CD4-positive, alpha-beta memory T cell (primary cell): ENCODE data around the gene HMX2. TPM values are rescaled to one million over a fixed set of nuclear protein-coding genes. Genes with fewer than 3 reads are reported as not detected.

Source experiments
- CTCF ChIA-PET: fragments of 350-600 bp; sonication (Branson Sonifier 250); formaldehyde crosslinking; loops from one replicate; lab custom pipeline; 2021; ENCODE audit warnings: inconsistent platforms; ENCODE audit not compliant: partially characterized antibody; lab: Charles Lee
- POLR2A ChIA-PET: fragments of 350-600 bp; sonication (Branson Sonifier 250); formaldehyde crosslinking; loops from one replicate; lab custom pipeline; 2021; ENCODE audit not compliant: partially characterized antibody; lab: Charles Lee
- DNase-seq, 5 donors: peaks; one replicate each; pipeline versions ENCODE4 v3.0.0 to v3.0.0-alpha.2; 2020 to 2022; ENCODE audit warnings: mixed read lengths in 1 of 5
- H3K27ac ChIP-seq: one replicate; pipeline ENCODE4 v1.7.0; 2013; ENCODE audit warnings: low read depth, low read length
- H3K27me3 ChIP-seq: 2 replicates; pipeline ENCODE4 v1.7.0; 2013; ENCODE audit warnings: mild to moderate bottlenecking, low read length, moderate library complexity; ENCODE audit not compliant: insufficient read depth
- H3K36me3 ChIP-seq: 2 replicates; pipeline ENCODE4 v1.7.0; 2013; ENCODE audit warnings: mild to moderate bottlenecking, low read length, moderate library complexity; ENCODE audit not compliant: insufficient read depth
- H3K4me1 ChIP-seq: 2 replicates; pipeline ENCODE4 v1.7.0; 2013; ENCODE audit warnings: mild to moderate bottlenecking, low read length, moderate library complexity; ENCODE audit not compliant: insufficient read depth
- H3K4me3 ChIP-seq, 2 donors: one replicate each; pipeline ENCODE4 v1.7.0; 2013; ENCODE audit warnings: low read length in 2 of 2, mild to moderate bottlenecking in 1 of 2
- H3K9me3 ChIP-seq, 2 donors: one replicate each; pipeline ENCODE4 v1.7.0; 2013; ENCODE audit warnings: low read length in 2 of 2, control low read depth in 1 of 2; ENCODE audit not compliant: control insufficient read depth in 1 of 2
- H3K27ac Mint-ChIP-seq, 7 donors: one replicate each; pipeline ENCODE4 v1.8.0; 2020 to 2021; ENCODE audit warnings: mixed read lengths in 7 of 7, mild to moderate bottlenecking in 6 of 7, inconsistent platforms in 3 of 7, moderate library complexity in 3 of 7
- H3K27me3 Mint-ChIP-seq, 2 donors: one replicate each; pipeline ENCODE4 v1.8.0; 2020 to 2021; ENCODE audit warnings: mixed read lengths in 2 of 2
- H3K36me3 Mint-ChIP-seq, 2 donors: one replicate each; pipeline ENCODE4 v1.8.0; 2020 to 2021; ENCODE audit warnings: mixed read lengths in 2 of 2, inconsistent platforms in 1 of 2, mild to moderate bottlenecking in 1 of 2
- H3K4me1 Mint-ChIP-seq, 4 donors: one replicate each; pipeline ENCODE4 v1.8.0; 2020 to 2021; ENCODE audit warnings: mixed read lengths in 4 of 4, mild to moderate bottlenecking in 1 of 4
- H3K4me3 Mint-ChIP-seq, 8 donors: one replicate each; pipeline ENCODE4 v1.8.0; 2020 to 2021; ENCODE audit warnings: mixed read lengths in 8 of 8, mild to moderate bottlenecking in 7 of 8, moderate library complexity in 6 of 8, inconsistent platforms in 3 of 8
- H3K9me3 Mint-ChIP-seq, 8 donors: one replicate each; pipeline ENCODE4 v1.8.0; 2020 to 2021; ENCODE audit warnings: mixed read lengths in 8 of 8, mild to moderate bottlenecking in 5 of 8, inconsistent platforms in 3 of 8, moderate library complexity in 1 of 8
- intact Hi-C: fragments of 100-400 bp; cut with micrococcal nuclease; formaldehyde crosslinking; loops from one replicate; pipeline ENCODE4 v1.15.1; 2023
- polyA plus RNA-seq, 2 donors: library from polyadenylated mRNA; unstranded; fragments of 300-500 nt; fragmentation: Illumina TruSeq; gene quantifications; one replicate each; pipeline ENCODE4 v1.2.3, GENCODE V29; 2021
- total RNA-seq, 2 experiments: library from RNA; stranded (reverse); gene quantifications; one replicate each; pipeline ENCODE4 v1.2.3, GENCODE V29; 2021

The HMX2 gene
- total and polyA plus RNA-seq, 4 experiments from 2014 or later = not detected

DNA sequence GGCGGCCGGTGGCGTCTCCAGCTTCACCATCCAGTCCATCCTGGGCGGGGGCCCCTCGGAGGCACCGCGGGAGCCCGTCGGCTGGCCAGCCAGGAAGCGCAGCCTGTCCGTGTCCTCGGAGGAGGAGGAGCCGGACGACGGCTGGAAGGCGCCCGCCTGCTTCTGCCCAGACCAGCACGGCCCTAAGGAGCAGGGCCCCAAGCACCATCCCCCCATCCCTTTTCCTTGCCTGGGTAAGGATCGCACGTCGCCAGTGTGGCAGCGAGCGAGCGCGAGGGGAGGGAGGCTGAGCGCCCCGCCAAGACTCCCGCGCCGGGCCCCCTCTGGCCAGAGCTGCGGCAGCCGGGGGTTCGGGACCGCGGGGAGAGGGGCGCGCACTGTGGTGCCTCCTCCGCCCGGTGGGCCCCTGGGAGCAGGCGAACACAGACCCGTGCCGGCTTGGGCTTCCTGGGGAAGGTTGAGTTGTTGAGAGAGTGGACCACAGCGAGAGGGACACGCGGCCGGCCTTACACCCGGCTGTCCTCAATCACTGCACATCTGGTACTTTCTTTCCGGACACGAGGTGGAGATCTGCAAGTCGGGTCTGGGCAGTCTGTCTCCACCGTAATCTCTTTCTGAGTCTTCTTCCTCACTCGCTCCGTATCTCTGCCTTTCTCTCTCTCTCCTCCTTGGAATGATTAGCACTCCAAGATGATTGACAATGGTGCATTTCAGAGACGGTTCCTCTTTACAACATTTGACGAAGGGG is 652 bp downstream of the HMX2 start:
- H3K27ac ChIP-seq = no peak overlapping the region

DNA sequence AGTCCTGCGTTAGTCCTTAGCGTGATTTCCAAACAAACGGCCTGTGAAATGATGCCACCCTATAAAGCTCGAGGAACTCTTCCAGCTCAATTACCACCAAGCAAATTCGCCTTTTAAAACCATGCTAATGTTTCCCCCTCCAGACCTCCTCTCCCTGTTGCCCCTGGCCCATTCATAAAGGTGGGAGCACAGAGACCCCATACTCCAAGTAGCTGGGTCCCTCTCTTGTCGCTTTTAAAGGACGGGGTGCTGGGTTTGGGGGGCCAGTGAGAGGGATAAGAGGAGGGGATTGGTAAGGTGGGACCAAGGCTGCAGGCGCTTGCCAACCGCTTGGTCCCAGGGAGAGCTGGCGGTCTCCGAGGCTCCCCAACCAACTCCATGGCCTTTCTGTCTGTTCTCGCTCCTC is 1.2 kb downstream of the HMX2 start:
- Mint-ChIP-seq H3K27me3 (peaks cover 40 to 48% of the 10 kb centered on the region in 2 donors), H3K4me1 (peaks cover 35 to 74% (median 57%) of the 10 kb centered on the region in 4 donors), H3K9me3 (no peaks in the 10 kb centered on the region), H3K36me3 (peaks cover 0 to 6% of the 10 kb centered on the region in 2 donors), H3K4me3 (peak overlapping the region; percentile 62 to 88 (median 78)), H3K27ac (peak overlapping the region in 2 of 7 donors; percentile 3 to 5)
- Histone ChIP-seq H3K27ac (no peak overlapping the region), H3K36me3 (no peaks in the 10 kb centered on the region), H3K4me1 (peaks cover 78% of the 10 kb centered on the region), H3K9me3 (no peaks in the 10 kb centered on the region), H3K27me3 (peaks cover 53% of the 10 kb centered on the region), H3K4me3 (peak overlapping the region in 1 of 2 donors; percentile 41)
- intact Hi-C loops = no loop called here
- no peak for DNase-seq
- CTCF ChIA-PET = interaction anchor here (1.3 to 3.7 kb wide), 2 partner anchors 9 to 16 kb away, joined by 3 to 16 read pairs; no protein-coding TSS in a partner anchor
- POLR2A ChIA-PET = interaction anchor here (0.9 to 2.1 kb wide), 5 partner anchors 8 to 195 kb away, joined by 3 to 9 read pairs (median 4); partner anchors contain the start of gene C10orf88

More for the DNA sequence above, 652 bp downstream of the HMX2 start:
- POLR2A ChIA-PET = interaction anchor here (1.3 to 2.1 kb wide), 3 partner anchors 10 to 195 kb away, joined by 3 to 9 read pairs (median 4); partner anchors contain the start of gene C10orf88
- peaks cover 44 to 53% of the 10 kb centered on the region in 2 donors for H3K27me3 Mint-ChIP-seq
- no peaks in the 10 kb centered on the region for H3K9me3 ChIP-seq
- peak overlapping the region; percentile 62 to 88 (median 78) for H3K4me3 Mint-ChIP-seq
- no peaks in the 10 kb centered on the region for H3K36me3 Mint-ChIP-seq
- peak overlapping the region in 1 of 7 donors; percentile 3 for H3K27ac Mint-ChIP-seq
- CTCF ChIA-PET = interaction anchor here (3.7 kb wide), 1 partner anchor 15 kb away, joined by 16 read pairs; no protein-coding TSS in a partner anchor
- no peaks in the 10 kb centered on the region for H3K36me3 ChIP-seq
- peaks cover 59% of the 10 kb centered on the region for H3K27me3 ChIP-seq
- peaks cover 0 to 3% (median 0%) of the 10 kb centered on the region in 8 donors for H3K9me3 Mint-ChIP-seq
- intact Hi-C loops = no loop called here
- peak overlapping the region in 1 of 2 donors; percentile 29 for H3K4me3 ChIP-seq
- DNase-seq = peak in 1 of 5 donors; percentile 21
- peaks cover 35 to 74% (median 55%) of the 10 kb centered on the region in 4 donors for H3K4me1 Mint-ChIP-seq
- H3K4me1 ChIP-seq = peaks cover 81% of the 10 kb centered on the region

DNA sequence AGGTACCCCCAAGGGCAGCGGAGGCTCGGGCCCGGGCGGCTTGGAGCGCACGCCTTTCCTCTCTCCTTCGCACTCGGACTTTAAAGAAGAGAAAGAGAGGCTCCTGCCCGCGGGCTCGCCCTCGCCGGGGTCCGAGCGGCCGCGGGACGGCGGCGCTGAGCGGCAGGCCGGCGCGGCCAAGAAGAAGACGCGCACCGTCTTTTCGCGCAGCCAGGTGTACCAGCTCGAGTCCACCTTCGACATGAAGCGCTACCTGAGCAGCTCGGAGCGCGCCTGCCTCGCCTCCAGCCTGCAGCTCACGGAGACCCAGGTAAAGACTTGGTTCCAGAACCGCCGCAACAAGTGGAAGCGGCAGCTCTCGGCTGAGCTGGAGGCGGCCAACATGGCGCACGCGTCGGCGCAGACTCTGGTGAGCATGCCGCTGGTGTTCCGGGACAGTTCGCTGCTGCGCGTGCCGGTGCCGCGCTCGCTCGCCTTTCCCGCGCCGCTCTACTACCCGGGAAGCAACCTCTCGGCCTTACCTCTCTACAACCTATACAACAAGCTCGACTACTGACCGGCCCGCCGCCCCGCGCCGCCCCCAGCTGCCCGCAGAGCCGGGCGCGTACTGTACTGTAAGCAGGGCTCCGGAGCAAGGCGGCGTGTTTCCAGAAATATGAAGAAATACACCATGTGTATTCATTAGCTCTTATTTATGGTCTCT is 1.8 kb downstream of the HMX2 start:
- Histone ChIP-seq H3K27ac (no peak overlapping the region), H3K9me3 (no peaks in the 10 kb centered on the region), H3K4me3 (peak overlapping the region in 1 of 2 donors; percentile 41), H3K4me1 (peaks cover 72% of the 10 kb centered on the region), H3K36me3 (no peaks in the 10 kb centered on the region), H3K27me3 (peaks cover 47% of the 10 kb centered on the region)
- DNase-seq = peak in 4 of 5 donors; percentile 49 to 60 (median 50)
- intact Hi-C loops = loop anchor here (5.0 to 10.0 kb wide), 3 partner anchors 272 to 1765 kb away; partner anchors contain the start of genes EEF1AKMT2 and FAM24B
- POLR2A ChIA-PET = interaction anchor here (0.9 to 2.1 kb wide), 6 partner anchors 9 to 196 kb away, joined by 3 to 9 read pairs (median 4); partner anchors contain the start of gene C10orf88
- CTCF ChIA-PET = interaction anchor here (1.3 to 4.2 kb wide), 3 partner anchors 9 to 16 kb away, joined by 3 to 16 read pairs (median 15); no protein-coding TSS in a partner anchor
- peak overlapping the region; percentile 77 to 88 (median 82) for H3K4me3 Mint-ChIP-seq
- no peaks in the 10 kb centered on the region for H3K9me3 Mint-ChIP-seq
- peaks cover 34 to 43% of the 10 kb centered on the region in 2 donors for H3K27me3 Mint-ChIP-seq
- peak overlapping the region in 3 of 7 donors; percentile 17 to 64 (median 58) for H3K27ac Mint-ChIP-seq
- peaks cover 32 to 69% (median 53%) of the 10 kb centered on the region in 4 donors for H3K4me1 Mint-ChIP-seq
- peaks cover 0 to 8% of the 10 kb centered on the region in 2 donors for H3K36me3 Mint-ChIP-seq

DNA sequence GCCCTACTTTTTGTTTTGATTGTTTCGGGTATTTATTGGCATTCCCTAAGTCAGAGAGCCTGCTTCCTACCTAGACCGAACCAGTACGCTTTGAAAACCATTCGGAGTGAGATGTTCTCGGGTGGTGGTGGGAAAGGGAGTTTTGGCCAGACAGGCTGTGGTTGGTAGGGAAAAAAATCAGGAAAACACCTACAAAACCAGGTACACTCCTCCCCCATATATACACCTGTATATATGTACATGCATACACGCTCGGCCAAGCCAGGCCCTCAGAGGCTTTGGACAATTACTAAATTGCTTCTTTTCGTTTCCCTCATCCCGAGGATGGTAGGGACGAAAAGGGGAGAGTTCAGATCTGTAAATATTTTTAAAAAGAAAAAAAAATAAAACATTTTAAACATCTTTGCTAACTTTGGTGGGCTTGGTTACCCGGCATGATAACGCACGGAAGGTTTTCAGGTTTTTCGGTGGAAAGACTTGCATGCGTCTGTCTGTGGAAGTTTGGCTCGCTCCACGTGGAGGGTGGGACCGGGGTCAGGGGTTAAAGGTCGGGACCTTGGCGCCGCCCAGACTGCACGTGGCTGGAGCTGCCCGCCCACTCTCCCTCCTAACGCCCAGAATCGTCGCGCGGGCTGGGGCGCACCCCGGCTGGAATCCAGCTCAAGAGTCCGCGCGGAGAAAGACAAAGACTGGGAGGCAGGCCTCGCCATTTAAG is 2.5 kb downstream of the HMX2 start:
- peaks cover 28 to 36% of the 10 kb centered on the region in 2 donors for H3K27me3 Mint-ChIP-seq
- H3K4me3 Mint-ChIP-seq = peak overlapping the region; percentile 77 to 86 (median 82)
- no peaks in the 10 kb centered on the region for H3K9me3 ChIP-seq
- peak overlapping the region in 1 of 2 donors; percentile 46 for H3K4me3 ChIP-seq
- H3K4me1 Mint-ChIP-seq = peaks cover 33 to 68% (median 50%) of the 10 kb centered on the region in 4 donors
- no peaks in the 10 kb centered on the region for H3K36me3 ChIP-seq
- H3K27me3 ChIP-seq = peaks cover 40% of the 10 kb centered on the region
- H3K27ac Mint-ChIP-seq = peak overlapping the region in 2 of 7 donors; percentile 58 to 64
- CTCF ChIA-PET = interaction anchor here (1.3 to 4.2 kb wide), 4 partner anchors 8 to 91 kb away, joined by 3 to 16 read pairs (median 10); no protein-coding TSS in a partner anchor
- DNase-seq = no peak
- H3K9me3 Mint-ChIP-seq = no peaks in the 10 kb centered on the region
- peaks cover 0 to 15% of the 10 kb centered on the region in 2 donors for H3K36me3 Mint-ChIP-seq
- peaks cover 71% of the 10 kb centered on the region for H3K4me1 ChIP-seq
- intact Hi-C loops = loop anchor here (5.0 to 10.0 kb wide), 3 partner anchors 273 to 1764 kb away; partner anchors contain the start of genes EEF1AKMT2 and FAM24B
- POLR2A ChIA-PET = interaction anchor here (0.7 to 2.1 kb wide), 7 partner anchors 9 to 196 kb away, joined by 3 to 10 read pairs (median 4); partner anchors contain the start of gene C10orf88
- H3K27ac ChIP-seq = no peak overlapping the region

DNA sequence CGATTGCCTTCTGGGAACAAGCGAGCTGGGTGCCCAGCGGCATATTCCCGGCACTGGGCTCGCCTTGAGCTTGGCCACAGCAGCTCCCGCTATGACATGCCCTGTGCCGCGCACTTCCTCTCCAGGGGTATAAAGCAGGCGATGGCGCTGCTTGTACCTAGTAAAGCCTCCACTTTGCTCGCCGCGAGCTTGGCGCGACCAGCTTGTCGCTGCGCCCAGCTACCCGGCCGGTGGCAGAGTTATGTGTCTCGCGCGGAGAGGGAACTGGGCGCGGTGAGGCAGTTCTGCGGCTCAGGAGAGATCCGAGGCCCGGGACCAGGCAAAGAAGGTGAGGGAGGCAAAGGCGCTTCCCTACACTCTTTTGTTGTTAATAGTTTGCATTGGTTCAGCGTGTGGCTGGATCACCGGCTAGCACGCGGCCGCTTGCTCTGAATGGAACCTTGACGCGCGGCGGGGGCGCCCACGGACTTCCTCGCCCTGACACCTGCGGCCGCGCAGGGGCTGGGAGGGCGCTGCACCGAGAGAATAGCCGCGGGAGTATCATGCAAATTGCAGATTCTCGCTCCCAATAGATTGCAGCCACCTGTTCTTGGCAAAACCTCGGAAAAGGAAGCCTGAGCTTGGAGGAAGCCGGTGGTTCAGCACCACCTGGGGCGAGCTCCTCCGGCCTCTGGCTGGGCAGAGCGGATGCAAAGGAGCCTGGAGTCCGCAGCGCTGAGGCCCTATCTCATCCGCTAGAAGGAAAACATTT is 3.2 kb downstream of the HMX2 start:
- no peaks in the 10 kb centered on the region for H3K36me3 ChIP-seq
- H3K9me3 ChIP-seq = no peaks in the 10 kb centered on the region
- peaks cover 33% of the 10 kb centered on the region for H3K27me3 ChIP-seq
- intact Hi-C loops = loop anchor here (5.0 to 10.0 kb wide), 3 partner anchors 274 to 1764 kb away; partner anchors contain the start of genes EEF1AKMT2 and FAM24B
- Mint-ChIP-seq H3K9me3 (no peaks in the 10 kb centered on the region), H3K27ac (peak overlapping the region in 2 of 7 donors; percentile 23 to 64), H3K4me3 (peak overlapping the region; percentile 75 to 85 (median 81)), H3K4me1 (peaks cover 33 to 70% (median 51%) of the 10 kb centered on the region in 4 donors), H3K27me3 (peaks cover 22 to 29% of the 10 kb centered on the region in 2 donors), H3K36me3 (peaks cover 2 to 20% of the 10 kb centered on the region in 2 donors)
- peaks cover 71% of the 10 kb centered on the region for H3K4me1 ChIP-seq
- POLR2A ChIA-PET = interaction anchor here (0.7 to 2.1 kb wide), 4 partner anchors 10 to 91 kb away, joined by 3 to 10 read pairs (median 5); no protein-coding TSS in a partner anchor
- DNase-seq = peak in 1 of 5 donors; percentile 34
- CTCF ChIA-PET = interaction anchor here (1.7 to 4.2 kb wide), 3 partner anchors 11 to 91 kb away, joined by 5 to 16 read pairs (median 15); no protein-coding TSS in a partner anchor
- no peak overlapping the region for H3K27ac ChIP-seq
- H3K4me3 ChIP-seq = peak overlapping the region in 1 of 2 donors; percentile 46
